Urinary bladder (tissue), 4 donors: Measurements from ENCODE around the gene SIK1. TPM values are rescaled to one million over a fixed set of nuclear protein-coding genes. Genes with fewer than 3 reads are reported as not detected.

ENCODE experiments used
- DNase-seq: peaks from one replicate; pipeline ENCODE4 v3.0.0-alpha.2; 2015; ENCODE audit errors: extremely low spot score
- H3K27ac ChIP-seq: one replicate; pipeline ENCODE4 v1.5.1; 2013; ENCODE audit warnings: low read depth, mild to moderate bottlenecking, moderate library complexity
- H3K36me3 ChIP-seq: one replicate; pipeline ENCODE4 v1.6.1; 2013; ENCODE audit warnings: mild to moderate bottlenecking, moderate library complexity; ENCODE audit not compliant: insufficient read depth
- H3K4me1 ChIP-seq: one replicate; pipeline ENCODE4 v1.6.1; 2013; ENCODE audit warnings: mild to moderate bottlenecking, moderate library complexity; ENCODE audit not compliant: insufficient read depth
- H3K4me3 ChIP-seq: one replicate; pipeline ENCODE4 v1.5.1; 2013; ENCODE audit warnings: low read depth, low read length
- WGBS: extraction: QIAGEN DNeasy Blood & Tissue Kit; methylation state at CpG from one replicate; pipeline ENCODE4 v1.1.7; 2013; 5-methylcytosine and 5-hydroxymethylcytosine counted together
- polyA plus RNA-seq: library from polyadenylated mRNA; stranded (reverse); fragments of 200-250 nt; gene quantifications from one replicate; pipeline ENCODE4 v1.2.3, GENCODE V29; 2013
- total RNA-seq: library from RNA; depleted of rRNA; stranded (reverse); fragments of >200 nt; gene quantifications from one replicate; pipeline ENCODE4 v1.2.3, GENCODE V29; 2014
- donor health status: healthy with polysubstance abuse.
- donor health status: healthy.

SIK1 gene
- total and polyA plus RNA-seq, 2 donors = 13.6 to 27.1 TPM

DNA sequence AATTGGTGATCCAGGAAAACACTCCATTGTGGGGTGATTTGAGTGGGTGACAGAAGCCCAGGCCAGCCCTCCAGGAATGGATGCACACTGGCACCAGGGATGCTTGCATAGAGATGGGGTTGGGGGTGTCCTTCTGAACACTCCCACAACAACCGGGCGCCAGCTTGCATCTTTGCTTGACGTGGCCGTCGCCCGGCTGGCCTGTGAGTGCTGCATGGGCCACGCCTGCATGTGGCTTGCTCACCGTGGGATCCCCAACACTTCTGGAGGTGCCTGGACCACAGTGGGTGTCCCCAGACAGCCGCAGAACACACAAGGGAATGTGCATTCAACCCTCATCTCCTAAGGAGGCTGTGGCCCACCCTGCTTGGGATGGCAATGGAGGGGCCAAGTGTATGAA is 55.1 kb downstream of the SIK1 start:
- Histone ChIP-seq H3K27ac (no peak overlapping the region), H3K4me1 (no peaks in the 10 kb centered on the region), H3K36me3 (no peaks in the 10 kb centered on the region), H3K4me3 (no peak overlapping the region)
- no peak for DNase-seq
- 96% methylated on average over 9 of the region's 9 CpGs for WGBS

DNA sequence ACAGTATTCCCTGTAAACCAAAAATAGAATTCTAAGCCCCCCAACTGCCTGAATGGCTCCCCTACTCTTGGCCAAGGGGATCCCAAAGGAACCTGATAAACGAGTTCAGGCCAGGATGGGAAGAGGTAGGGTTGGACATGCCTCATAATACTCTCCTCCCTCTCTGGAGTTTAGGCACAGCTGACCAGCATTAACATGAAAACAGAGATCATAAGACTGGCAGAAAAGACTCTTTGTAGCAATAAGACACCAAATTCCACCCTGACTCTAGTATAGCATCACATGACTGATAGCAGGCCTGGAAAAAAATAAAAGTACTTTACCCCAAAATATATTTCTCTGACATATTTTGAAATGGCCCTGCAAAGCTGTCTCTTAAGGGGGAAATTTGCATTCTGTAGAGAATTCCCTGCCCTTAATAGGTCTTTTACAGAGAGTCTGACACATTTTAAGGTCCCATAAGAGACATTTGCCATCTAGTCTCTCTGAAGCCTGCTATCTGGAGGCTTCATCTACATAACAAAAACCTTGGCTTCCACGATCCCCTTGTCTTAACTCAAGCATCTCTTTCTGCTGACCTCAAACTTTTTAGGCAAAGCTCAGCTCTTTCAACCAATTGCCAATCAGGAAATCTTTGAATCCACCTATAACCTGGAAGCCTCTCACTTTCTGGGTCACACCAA is 55.9 kb downstream of the SIK1 start:
- no peak overlapping the region for H3K4me3 ChIP-seq
- no peaks in the 10 kb centered on the region for H3K4me1 ChIP-seq
- WGBS = 75% methylated on average over 2 of the region's 2 CpGs
- no peak for DNase-seq
- H3K36me3 ChIP-seq = no peaks in the 10 kb centered on the region
- no peak overlapping the region for H3K27ac ChIP-seq

DNA sequence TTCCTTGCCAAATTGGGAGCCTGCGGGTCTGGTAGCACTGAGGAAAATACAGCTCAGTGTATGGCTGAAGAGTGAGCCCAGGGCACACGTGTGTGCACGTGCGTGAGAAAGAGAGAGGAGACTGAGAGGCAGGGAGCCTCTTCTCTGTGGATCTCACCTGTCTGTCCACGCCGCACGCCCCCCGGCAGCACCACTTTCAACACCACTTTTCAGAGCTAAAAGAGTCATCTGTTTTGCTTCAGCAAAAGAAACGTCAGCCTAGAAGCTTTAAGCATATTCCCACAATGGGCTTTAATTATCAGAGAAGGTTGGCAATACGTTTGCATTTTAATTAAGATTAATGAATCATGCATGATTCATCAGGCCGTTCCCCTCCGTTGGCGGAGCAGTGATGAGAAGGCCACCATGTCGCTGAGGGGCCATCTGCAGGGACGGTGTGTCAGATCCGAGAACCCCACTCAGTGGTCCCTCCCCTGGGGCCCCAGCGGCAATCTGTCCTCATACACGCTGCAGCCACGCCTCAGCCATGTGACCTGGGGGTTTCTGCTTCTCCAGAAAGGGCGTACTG is 56.8 kb downstream of the SIK1 start:
- no peak overlapping the region for H3K27ac ChIP-seq
- no peak overlapping the region for H3K4me3 ChIP-seq
- DNase-seq = no peak
- no peaks in the 10 kb centered on the region for H3K36me3 ChIP-seq
- no peaks in the 10 kb centered on the region for H3K4me1 ChIP-seq
- WGBS = 76% methylated on average over 20 of the region's 20 CpGs

- Histone ChIP-seq H3K27ac (no peak overlapping the region), H3K4me3 (no peak overlapping the region), H3K4me1 (no peaks in the 10 kb centered on the region), H3K36me3 (no peaks in the 10 kb centered on the region)
- DNase-seq = no peak
- 71% methylated on average over 18 of the region's 18 CpGs for WGBS
Measured at GRCh38 chr21:43369596-43370090, 57.3 kb downstream of the SIK1 start.

GRCh38 chr21:43369124-43369523 is 57.8 kb downstream of the SIK1 start:
- Histone ChIP-seq H3K4me1 (no peaks in the 10 kb centered on the region), H3K36me3 (no peaks in the 10 kb centered on the region), H3K27ac (no peak overlapping the region), H3K4me3 (no peak overlapping the region)
- DNase-seq = no peak
- WGBS = 53% methylated on average over 14 of the region's 14 CpGs

DNA sequence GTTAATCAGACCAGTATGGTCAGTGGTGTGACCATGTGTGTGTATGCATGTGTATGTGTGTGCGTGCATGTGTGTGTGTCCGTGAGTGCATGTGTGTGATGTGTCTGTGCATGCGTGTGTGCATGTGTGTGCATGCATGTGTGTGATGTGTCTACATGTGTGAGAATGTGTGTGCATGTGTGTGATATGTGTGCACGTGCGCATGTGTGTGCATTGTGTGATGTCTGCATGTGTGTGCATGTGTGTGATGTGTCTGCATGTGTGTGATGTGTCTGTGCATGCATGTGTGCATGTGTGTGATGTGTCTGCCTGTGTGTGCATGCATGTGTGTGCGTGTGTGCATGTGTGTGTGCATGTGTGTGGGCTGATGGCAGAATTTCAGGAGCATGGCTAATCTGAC is 58.2 kb downstream of the SIK1 start:
- Histone ChIP-seq H3K4me3 (no peak overlapping the region), H3K4me1 (no peaks in the 10 kb centered on the region), H3K36me3 (no peaks in the 10 kb centered on the region), H3K27ac (no peak overlapping the region)
- DNase-seq = no peak
- WGBS = 85% methylated on average over 6 of the region's 6 CpGs

- 89% methylated on average over 4 of the region's 4 CpGs for WGBS
- no peak overlapping the region for H3K4me3 ChIP-seq
- no peak overlapping the region for H3K27ac ChIP-seq
- no peak for DNase-seq
- H3K4me1 ChIP-seq = no peaks in the 10 kb centered on the region
- H3K36me3 ChIP-seq = no peaks in the 10 kb centered on the region
Measured at GRCh38 chr21:43367859-43368258, 59.1 kb downstream of the SIK1 start.

DNA sequence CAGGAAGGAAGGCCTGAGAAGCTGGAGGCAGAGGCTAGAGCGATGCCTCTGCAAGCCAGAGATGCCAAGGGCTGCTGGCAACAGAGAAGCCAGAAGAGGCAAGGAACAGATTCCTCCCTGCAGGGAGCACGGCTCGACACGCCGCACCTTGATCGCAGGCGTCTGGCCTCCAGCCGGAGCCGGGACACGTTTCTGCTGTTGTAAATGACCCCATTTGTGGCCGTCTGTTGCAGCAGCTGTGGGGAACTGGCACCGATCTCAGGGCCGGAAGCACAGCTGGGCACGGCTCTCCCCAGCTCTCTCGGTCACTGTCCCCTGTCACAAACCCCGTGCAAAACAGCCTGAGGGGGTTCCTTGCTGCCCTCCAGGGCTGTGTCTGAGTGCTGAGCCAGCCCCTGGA is 59.6 kb downstream of the SIK1 start:
- H3K36me3 ChIP-seq = no peaks in the 10 kb centered on the region
- no peaks in the 10 kb centered on the region for H3K4me1 ChIP-seq
- DNase-seq = no peak
- H3K27ac ChIP-seq = no peak overlapping the region
- no peak overlapping the region for H3K4me3 ChIP-seq
- WGBS = 63% methylated on average over 16 of the region's 16 CpGs

GRCh38 chr21:43366656-43367055 is 60.3 kb downstream of the SIK1 start:
- Histone ChIP-seq H3K4me3 (no peak overlapping the region), H3K36me3 (no peaks in the 10 kb centered on the region), H3K4me1 (no peaks in the 10 kb centered on the region), H3K27ac (no peak overlapping the region)
- no peak for DNase-seq
- WGBS = 93% methylated on average over 19 of the region's 19 CpGs

DNA sequence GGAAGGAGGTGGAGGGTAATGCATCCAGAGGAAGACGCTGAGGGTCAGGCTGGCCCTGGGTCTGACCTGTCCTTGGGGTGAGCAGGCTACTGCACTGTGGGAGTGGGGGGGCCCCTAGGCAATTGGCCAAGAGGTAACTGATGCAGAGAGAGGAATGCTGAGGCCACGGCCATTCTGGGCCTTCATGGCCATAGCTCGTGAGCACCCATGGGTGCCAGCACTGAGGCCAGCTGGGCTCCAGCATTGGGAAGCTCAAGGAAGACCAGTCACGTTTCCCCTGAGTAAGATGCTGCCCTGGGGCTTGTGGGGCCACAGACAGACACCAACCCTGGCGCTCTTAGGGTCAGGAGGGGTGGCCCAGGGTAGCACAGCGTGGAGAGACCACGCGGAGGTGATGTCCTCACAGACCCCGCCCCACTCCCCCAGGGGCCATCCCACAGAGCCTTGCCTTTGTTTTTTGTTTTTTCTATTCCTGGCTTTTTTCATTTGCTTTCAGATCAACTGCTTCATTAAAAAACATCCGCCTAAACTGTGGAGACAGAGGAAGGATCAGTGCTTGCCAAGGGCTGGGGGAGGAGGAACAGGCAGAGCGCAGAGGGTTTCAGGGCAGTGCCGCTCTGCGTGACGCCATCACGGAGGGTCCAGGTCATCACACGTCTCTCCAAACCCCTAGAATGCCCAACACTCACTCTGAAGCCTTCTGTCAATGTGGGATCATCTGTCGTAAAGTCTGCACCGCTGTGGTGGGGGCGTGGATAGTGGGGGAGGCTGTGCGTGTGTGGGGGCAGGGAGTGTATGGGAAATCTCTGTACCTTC is 61.1 kb downstream of the SIK1 start:
- no peak for DNase-seq
- peaks cover 3% of the 10 kb centered on the region for H3K4me1 ChIP-seq
- no peaks in the 10 kb centered on the region for H3K36me3 ChIP-seq
- H3K27ac ChIP-seq = no peak overlapping the region
- H3K4me3 ChIP-seq = no peak overlapping the region
- 84% methylated on average over 20 of the region's 20 CpGs for WGBS

- WGBS = 82% methylated on average over 18 of the region's 18 CpGs
- Histone ChIP-seq H3K27ac (no peak overlapping the region), H3K4me1 (peaks cover 3% of the 10 kb centered on the region), H3K36me3 (no peaks in the 10 kb centered on the region), H3K4me3 (no peak overlapping the region)
- no peak for DNase-seq
Measured at GRCh38 chr21:43364851-43365424, 62.0 kb downstream of the SIK1 start.
